ENCODE results near the gene MBP. TPM values are rescaled to one million over a fixed set of nuclear protein-coding genes. Genes with fewer than 3 reads are reported as not detected.

The MBP gene
- total RNA-seq, 1 donor: 25.8 TPM

DNA sequence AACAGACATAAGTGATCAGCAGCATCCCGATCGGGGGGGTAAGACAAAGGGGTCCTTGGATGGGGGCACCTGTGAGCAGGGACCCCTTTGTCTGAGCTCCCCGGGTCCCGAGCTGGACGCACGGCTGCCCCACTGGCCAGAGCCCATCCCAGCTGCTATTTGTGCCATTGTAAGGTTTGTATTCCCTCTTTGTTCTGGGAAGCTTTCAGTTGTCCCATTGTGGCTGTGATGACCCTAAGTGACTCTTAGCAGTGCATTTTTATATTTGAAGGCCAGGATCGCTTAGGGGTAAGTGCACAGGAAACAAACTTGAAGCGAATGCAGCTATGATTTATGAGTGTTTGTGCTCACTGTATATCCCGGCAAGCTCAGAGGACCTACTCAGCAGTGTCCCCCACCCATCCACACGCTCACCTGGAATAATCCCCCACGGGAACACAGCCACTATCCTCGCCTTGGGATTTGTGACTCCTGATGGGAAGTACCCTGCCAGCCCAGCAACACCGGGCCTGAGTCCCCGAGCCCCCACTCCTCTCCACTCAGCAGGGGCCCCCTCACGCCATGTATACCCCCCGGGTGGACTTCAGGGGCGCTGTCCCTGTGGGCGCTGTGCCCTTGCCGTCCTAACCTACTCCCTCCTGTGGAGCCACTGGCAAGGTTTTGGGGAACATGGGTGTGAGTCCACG is 80.1 kb downstream of the MBP start:
- DNase-seq (ENCODE audit: low read depth): no peak
- H3K4me3 ChIP-seq (ENCODE audit: low read depth, low read length): no peak overlapping the region
- TF ChIP-seq, protein P1, sequence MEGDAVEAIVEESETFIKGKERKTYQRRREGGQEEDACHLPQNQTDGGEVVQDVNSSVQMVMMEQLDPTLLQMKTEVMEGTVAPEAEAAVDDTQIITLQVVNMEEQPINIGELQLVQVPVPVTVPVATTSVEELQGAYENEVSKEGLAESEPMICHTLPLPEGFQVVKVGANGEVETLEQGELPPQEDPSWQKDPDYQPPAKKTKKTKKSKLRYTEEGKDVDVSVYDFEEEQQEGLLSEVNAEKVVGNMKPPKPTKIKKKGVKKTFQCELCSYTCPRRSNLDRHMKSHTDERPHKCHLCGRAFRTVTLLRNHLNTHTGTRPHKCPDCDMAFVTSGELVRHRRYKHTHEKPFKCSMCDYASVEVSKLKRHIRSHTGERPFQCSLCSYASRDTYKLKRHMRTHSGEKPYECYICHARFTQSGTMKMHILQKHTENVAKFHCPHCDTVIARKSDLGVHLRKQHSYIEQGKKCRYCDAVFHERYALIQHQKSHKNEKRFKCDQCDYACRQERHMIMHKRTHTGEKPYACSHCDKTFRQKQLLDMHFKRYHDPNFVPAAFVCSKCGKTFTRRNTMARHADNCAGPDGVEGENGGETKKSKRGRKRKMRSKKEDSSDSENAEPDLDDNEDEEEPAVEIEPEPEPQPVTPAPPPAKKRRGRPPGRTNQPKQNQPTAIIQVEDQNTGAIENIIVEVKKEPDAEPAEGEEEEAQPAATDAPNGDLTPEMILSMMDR (IDR thresholded peaks at IDR 0.05; ENCODE audit: insufficient read depth, low read length): no peak

DNA sequence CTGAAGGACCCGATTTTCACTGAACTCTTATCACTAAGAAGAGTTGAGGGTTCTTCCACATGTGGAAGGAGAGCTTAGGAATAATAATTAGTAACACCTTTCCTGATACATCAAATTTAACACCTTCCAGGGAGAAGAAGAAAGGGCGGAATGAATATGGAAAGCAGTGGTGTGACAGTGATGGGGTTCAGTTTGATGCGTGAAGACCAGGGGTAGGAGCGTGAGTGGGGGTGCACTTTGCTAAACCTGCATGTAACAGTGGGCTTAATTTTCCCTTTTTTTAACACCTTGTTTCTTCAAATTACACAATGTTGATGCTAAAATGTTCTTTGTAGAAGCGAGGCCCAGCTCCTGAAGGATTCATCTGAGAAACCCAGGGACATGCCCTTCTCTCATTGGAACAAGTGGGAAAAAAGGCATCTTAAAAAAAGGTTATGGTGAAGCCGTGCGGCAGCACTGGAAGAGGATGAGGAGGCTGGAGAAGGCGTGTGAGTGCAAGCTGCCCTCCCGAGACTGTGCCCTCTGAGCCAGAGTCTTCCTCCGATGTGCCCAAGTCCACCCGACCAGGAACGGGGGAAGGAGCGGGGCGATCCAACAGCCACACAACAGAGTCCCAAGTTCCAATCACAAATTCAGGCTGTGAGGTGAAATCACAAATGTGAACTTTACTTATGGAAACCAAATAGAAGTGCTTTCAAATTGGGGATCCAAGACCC is 80.8 kb downstream of the MBP start:
- DNase-seq (ENCODE audit: low read depth): no peak
- TF ChIP-seq, protein P1 (IDR thresholded peaks at IDR 0.05; ENCODE audit: insufficient read depth, low read length): no peak
- no peak overlapping the region for H3K4me3 ChIP-seq (ENCODE audit: low read depth, low read length)

DNA sequence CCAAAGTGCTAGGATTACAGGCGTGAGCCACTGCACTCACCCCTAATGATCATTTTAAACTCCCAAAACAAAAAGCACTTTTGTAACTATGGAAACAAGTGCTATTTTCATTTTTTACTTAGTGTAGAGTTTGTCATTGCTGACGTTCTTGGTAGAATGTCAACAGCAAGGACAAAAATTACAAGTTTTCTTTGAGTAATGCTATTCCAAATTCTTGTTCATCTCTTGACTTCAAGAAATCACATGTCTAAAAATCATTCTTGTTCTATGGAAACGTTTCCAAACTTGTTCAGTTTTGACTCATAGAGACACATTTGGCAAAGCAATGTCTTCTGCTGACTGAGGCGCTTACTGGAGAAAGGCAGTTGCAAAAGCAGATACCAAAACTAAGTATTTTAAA is 82.6 kb downstream of the MBP start:
- TF ChIP-seq, protein P1 (IDR thresholded peaks at IDR 0.05; ENCODE audit: insufficient read depth, low read length): no peak
- H3K4me3 ChIP-seq (ENCODE audit: low read depth, low read length): no peak overlapping the region
- DNase-seq (ENCODE audit: low read depth): peak; percentile 74

DNA sequence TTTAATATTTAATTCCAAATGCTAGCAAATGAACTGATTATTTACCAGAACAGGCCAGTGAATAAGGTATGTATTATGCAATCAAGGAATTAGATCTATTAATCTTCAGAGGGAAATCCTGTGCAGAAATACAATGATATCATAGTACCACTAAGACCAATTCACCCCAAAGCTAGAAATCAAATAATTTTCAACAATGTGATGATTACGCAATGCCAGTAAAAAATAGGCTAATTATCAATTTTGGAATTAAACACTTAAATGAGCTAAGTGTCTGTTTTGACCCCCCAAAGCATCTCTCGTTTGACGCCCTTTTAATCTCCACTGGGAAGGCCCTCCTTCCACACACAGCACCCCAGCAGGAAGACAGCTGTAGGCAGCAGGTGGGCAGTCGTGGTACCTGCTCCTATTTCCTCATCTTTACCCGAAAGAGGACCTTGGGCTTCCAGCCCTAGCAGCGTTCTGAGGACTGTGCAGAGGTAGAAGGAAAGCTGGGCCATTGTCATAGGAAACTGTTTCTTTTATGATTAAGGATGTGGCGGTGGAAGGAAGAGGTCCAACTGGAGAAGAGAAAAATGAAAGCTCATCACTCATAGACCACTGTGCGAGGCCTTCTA is 84.7 kb downstream of the MBP start:
- TF ChIP-seq, protein P1 (IDR thresholded peaks at IDR 0.05; ENCODE audit: insufficient read depth, low read length): no peak
- DNase-seq (ENCODE audit: low read depth): no peak
- H3K4me3 ChIP-seq (ENCODE audit: low read depth, low read length): no peak overlapping the region

DNA sequence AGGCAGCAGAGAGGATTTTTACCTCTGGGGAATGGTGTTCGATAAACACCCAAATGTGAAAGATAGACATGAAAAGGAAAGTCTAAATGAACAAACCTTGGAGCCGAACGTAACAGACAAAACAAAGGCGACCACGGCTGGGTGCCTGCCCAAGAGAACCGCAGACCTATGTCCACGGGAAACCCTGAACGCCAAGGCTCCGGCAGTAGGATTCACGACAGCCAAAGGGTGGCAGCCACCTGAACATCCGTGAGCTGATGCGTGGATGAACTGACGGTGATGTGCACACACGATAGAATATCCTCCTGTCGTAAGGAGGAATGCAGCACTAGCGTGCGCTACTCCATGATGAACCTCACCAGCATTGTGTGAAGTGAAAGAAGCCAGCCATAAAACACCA is 85.6 kb downstream of the MBP start:
- no peak overlapping the region for H3K4me3 ChIP-seq (ENCODE audit: low read depth, low read length)
- DNase-seq (ENCODE audit: low read depth): no peak
- TF ChIP-seq, protein P1 (IDR thresholded peaks at IDR 0.05; ENCODE audit: insufficient read depth, low read length): no peak

DNA sequence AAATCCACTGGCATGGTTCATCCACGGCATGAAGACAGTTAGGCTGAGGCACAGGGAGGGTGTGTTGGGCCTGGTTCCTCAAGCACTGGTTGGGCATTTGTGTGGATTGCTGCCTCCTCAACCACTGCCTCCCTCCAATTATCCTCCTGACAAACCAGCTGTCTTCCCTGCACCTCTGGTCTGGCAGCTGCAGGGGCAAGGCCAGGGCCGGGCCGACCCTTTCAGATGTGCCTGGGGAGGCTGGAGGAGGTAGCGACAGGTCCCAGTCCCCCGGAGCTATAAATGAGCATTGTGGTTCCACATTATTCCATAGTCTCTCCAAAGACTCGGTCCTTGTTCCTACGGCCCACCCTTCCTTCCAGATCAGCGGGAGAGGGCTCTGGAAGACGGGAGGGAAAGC is 86.2 kb downstream of the MBP start:
- no peak for DNase-seq (ENCODE audit: low read depth)
- no peak overlapping the region for H3K4me3 ChIP-seq (ENCODE audit: low read depth, low read length)
- TF ChIP-seq, protein P1 (IDR thresholded peaks at IDR 0.05; ENCODE audit: insufficient read depth, low read length): no peak

All from fibroblast of the aortic adventitia (primary cell).